GM18502 (cell line): ENCODE measurements around the gene LRRC42.
"Not testable (repeated sequence)": the region's sequence is repeated elsewhere in the genome, so short reads cannot be mapped to it uniquely, and the experiment has no call there.

Source experiments
- ATAC-seq: cut with Tn5 transposase; IDR thresholded peaks from one replicate; pipeline ENCODE4 v1.9.1; 2021; ENCODE audit warnings: mild to moderate bottlenecking; ENCODE audit not compliant: unreplicated experiment, poor library complexity

The LRRC42 gene

GRCh38 chr1:54002544-54003248, 56.5 kb downstream of the LRRC42 start:
- ATAC-seq = no peak

- ATAC-seq = no peak
Observed at GRCh38 chr1:54003249-54003646, 57.1 kb downstream of the LRRC42 start.

GRCh38 chr1:54003750-54004480, 57.8 kb downstream of the LRRC42 start:
- not testable (repeated sequence) for ATAC-seq

GRCh38 chr1:54004481-54005049, 58.4 kb downstream of the LRRC42 start:
- no peak for ATAC-seq

- no peak for ATAC-seq
Observed at GRCh38 chr1:54006508-54006907, 60.4 kb downstream of the LRRC42 start.

- ATAC-seq = no peak
Observed at GRCh38 chr1:54007613-54008012, 61.5 kb downstream of the LRRC42 start.

GRCh38 chr1:54008876-54009275, 62.7 kb downstream of the LRRC42 start:
- ATAC-seq = no peak

DNA sequence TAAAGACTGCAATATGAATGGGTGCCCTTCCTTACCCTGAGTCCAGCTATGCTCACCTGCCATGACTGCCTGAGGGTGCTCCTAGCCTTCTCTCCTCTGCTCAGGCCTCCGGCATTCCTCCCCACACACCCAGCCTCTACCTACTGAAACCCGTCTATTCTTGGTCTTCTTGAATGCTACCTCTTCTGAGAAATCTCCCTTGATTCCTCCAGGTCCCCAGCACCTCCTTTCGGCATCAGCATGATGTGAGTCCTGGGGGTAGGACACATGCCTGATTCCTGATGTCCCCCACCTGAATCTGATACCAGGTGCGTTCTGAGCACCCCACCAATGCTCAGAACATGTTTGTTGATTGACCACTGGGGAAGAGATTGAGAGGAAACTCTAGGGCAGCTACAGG, 63.3 kb downstream of the LRRC42 start:
- ATAC-seq = no peak

DNA sequence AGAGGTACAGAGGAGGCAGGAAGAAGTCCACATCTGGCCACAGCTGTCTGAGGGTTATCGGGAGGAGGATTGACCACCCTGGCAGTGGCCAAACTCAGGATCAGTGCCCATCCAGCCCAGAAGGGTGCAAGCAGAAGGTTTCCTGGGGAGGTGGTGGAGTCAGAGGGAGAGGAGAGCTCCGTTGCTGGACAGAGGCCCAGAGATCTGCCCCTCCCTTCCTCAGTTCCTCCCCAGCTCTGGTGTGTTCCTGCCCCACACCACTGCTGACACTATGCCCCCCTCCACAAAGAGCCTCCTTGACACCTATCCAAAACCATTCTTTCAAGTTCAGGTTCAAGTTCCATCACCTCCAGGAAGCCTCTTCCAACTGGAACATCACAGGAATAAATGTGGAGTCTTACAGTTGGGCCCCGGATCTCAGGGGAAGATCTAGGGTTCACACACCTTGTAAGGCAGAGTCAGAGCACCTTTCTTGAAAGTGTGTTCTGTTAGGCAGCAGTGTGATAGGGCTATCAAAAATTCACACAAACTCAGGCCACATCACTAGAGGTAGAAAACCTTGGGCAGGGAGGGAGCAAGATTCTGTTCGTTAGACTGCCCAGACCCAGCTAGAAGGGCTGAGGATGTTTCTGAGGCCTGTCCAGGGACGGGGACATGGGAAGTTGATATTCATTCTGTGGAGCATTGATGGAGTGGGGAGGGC, 64.4 kb downstream of the LRRC42 start:
- no peak for ATAC-seq

DNA sequence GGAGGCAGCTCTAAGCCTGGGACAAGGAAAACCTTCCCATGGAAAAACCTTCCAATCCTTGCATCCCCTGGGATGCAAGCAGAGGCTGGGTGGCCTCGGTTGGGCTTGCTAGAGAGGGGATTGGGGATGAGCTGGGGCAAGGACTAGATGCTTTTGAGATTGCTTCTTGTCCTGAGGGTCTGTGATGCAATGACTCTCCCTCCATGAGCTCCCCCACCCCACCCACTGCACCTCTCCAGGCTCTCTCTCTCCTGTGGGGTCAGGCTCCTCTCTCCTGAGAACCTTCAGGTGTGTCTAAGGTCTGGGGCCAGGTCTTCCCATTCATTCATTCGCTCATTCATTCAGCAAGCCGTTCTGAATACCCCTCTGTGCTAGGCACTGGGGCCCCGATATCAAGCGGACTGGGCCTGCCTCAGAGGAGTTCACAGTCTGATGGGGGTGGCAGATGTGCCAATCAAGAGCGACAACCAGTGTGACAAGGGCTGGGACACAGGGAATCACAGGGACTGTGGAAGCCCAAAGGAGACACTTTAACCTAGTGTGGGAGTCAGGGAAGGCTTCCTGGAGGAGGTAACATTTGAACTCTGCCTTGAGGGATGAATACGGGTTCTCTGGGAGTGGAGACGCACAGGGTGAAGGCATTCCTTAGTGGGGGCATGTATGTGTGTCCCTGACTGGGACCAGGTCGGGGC, 65.3 kb downstream of the LRRC42 start:
- ATAC-seq = no peak

DNA sequence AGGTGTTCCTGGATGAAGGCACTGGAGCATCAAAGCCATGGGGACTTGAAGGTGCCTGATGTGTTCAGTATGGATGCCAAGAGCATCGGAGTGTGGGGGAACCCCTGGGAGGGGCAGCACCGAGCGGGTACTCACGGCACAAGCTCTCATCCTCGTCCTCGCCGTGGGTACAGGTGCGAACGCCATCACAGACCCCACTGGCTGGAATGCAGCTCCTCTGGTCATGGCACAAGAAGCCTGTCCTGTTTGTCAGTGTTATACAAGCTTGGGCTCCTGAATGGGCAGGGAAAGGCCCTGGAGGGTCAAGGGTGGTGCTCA, 65.8 kb downstream of the LRRC42 start:
- ATAC-seq = no peak

DNA sequence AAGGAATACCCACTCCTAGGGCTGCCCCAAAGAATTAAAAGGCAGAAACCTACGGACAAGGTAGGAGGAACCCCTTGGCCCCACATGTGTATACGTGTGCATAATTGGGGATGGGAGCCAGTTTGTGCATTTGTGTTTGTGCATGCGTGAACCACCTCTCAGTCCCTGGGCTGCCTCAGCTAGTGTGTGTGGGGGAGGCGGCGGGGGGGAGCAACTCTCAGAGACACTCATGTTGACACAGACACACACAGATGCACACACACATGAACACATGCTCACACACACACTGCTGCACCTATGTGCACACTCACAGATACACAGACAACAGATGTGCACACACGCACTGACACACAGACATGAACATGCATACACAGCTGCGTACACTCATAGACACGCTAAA, 66.7 kb downstream of the LRRC42 start:
- no peak for ATAC-seq

DNA sequence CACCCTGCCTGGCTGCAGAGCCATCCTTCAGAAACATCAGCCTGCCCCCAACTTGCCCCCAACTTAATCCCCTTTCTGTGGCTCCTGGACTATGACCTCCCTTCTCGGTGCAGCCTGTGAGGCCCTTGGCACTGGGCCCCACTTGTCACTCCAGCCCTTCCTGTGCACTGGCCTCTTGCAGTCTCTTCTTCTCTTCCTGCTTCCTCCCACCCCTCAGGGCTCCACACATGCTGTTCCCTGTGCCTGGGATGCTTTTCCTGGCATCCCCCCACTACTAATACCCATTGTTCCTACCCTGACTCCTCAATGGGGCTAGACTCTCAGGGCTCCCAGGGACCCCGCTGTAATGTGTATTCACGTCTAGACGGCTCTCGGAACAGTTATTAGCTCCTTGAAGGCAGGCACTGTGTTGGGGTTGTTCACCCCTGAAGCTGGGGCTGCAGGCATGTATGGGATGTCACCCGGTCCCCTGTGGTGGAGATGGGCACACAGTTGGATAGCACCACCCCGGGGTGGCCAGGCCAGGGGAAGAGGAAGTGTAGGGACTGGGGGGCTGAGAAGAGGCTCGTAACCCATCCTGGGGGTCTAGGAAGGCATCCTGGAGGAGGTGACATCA, 67.4 kb downstream of the LRRC42 start:
- no peak for ATAC-seq

GRCh38 chr1:54014009-54014629, 68.0 kb downstream of the LRRC42 start:
- ATAC-seq = no peak

DNA sequence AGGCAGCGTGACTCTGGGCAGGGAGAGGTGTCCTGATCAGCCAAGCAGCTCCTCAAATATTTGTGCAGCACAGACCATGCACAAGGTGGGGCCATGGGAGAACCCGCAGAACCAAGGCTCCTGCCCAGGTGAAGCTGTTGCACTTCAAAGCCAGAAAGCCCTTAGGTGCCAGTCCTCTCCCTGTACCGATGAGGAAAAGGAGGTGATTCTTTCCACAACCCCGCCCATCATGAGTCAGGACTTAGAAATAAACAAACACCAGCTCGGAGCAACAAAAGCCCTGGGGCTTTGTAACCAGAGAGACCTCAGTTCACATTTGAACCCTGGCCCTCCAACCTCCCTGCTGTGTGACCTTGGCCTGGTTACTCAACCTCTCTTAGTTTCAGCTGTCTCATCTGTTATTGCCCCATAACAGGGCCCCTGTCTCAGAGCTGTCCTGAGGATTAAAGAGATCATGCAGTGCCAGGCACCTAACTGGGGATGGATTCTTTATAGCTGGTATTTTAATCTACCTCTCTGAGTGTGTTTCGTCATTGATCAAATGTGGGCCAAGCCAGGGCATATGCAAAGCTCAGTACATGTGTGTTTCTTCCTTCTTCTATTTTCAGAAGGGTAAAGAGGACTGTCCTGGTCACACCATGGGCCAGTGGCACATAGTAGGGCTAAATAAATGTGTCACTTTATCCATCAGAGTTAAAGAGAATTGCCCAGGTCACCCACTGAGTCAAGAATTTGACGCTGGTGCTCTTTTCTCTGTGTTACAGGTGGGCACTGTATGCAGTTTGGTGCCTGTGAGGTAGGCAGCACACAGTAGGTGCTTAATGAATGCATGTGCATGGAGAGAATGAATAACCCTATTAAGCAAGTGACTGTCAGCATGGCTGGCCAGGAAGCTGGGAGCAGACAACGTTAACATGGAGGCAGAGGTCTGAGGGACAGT, 70.5 kb downstream of the LRRC42 start:
- ATAC-seq = no peak
